GM19099 (cell line): Measurements from ENCODE around the gene MT1G.

ENCODE experiments used
- POLR2A ChIP-seq: IDR thresholded peaks from 3 replicates; pipeline ENCODE4 v1.6.1; 2011; ENCODE audit warnings: low read depth; ENCODE audit not compliant: insufficient read length; ENCODE audit errors: extremely low read depth

The MT1G gene

GRCh38 chr16:56673921-56674320 lies 6.1 kb upstream of the MT1G start:
- TF ChIP-seq POLR2A = no peak

- no peak for TF ChIP-seq POLR2A
These were observed 5.1 kb upstream of the MT1G start for GRCh38 chr16:56672761-56673536.

GRCh38 chr16:56670620-56670934 lies 2.7 kb upstream of the MT1G start:
- no peak for TF ChIP-seq POLR2A

- TF ChIP-seq POLR2A = no peak
These were observed 2.2 kb upstream of the MT1G start for GRCh38 chr16:56669840-56670619.

GRCh38 chr16:56669005-56669839 lies 1.4 kb upstream of the MT1G start, which contains the start of gene MT1H:
MT1H (plus strand) TSS chr16:56669814; CDS start chr16:56669885, 71 bp downstream.
- TF ChIP-seq POLR2A = no peak

- no peak for TF ChIP-seq POLR2A
These were observed 3.4 kb downstream of the MT1G start for GRCh38 chr16:56664506-56664905.

GRCh38 chr16:56662357-56663354 lies 5.2 kb downstream of the MT1G start:
- TF ChIP-seq POLR2A = no peak

GRCh38 chr16:56658327-56658875 lies 9.5 kb downstream of the MT1G start:
- no peak for TF ChIP-seq POLR2A

- no peak for TF ChIP-seq POLR2A
These were observed 10.1 kb downstream of the MT1G start, which contains the start of gene MT1F for GRCh38 chr16:56657555-56658326. MT1F (plus strand) TSS chr16:56657959; CDS start chr16:56658059, 100 bp downstream.

GRCh38 chr16:56653218-56653617 lies 14.6 kb downstream of the MT1G start:
- TF ChIP-seq POLR2A = no peak

- no peak for TF ChIP-seq POLR2A
These were observed 15.3 kb downstream of the MT1G start for GRCh38 chr16:56652600-56652999.

- no peak for TF ChIP-seq POLR2A
These were observed 16.3 kb downstream of the MT1G start, which contains the start of gene MT1B for GRCh38 chr16:56651586-56651985. MT1B (plus strand) TSS chr16:56651886; CDS start chr16:56651954, 68 bp downstream.

- TF ChIP-seq POLR2A = no peak
These were observed 18.0 kb downstream of the MT1G start for GRCh38 chr16:56649820-56650219.
